HFF-Myc (cell line): ENCODE results near the gene CDKAL1.

ENCODE experiments used
- DNase-seq: peaks from one replicate; pipeline ENCODE4 v3.0.0-alpha.2; 2011; ENCODE audit warnings: low read depth; ENCODE audit errors: extremely low read depth
- H3K4me3 ChIP-seq: replicated peaks from 2 replicates; pipeline ENCODE4 v1.5.1; 2011; ENCODE audit warnings: low read depth, mild to moderate bottlenecking, control low read depth, low read length
- CTCF ChIP-seq: IDR thresholded peaks from 2 replicates; pipeline ENCODE4 v1.5.1; 2012; ENCODE audit warnings: mild to moderate bottlenecking, low read depth, low read length, control low read depth; ENCODE audit errors: missing control alignments

CDKAL1 gene

GRCh38 chr6:21132446-21132845 is 598.2 kb downstream of the CDKAL1 start:
- no peak for DNase-seq
- TF ChIP-seq CTCF, result no peak
- no peak overlapping the region for H3K4me3 ChIP-seq

- no peak for TF ChIP-seq CTCF
- DNase-seq, result no peak
- H3K4me3 ChIP-seq, result no peak overlapping the region
These were observed 598.9 kb downstream of the CDKAL1 start for GRCh38 chr6:21132856-21133838.

GRCh38 chr6:21133901-21134300 is 599.6 kb downstream of the CDKAL1 start:
- no peak for TF ChIP-seq CTCF
- DNase-seq, result no peak
- no peak overlapping the region for H3K4me3 ChIP-seq

- DNase-seq, result no peak
- H3K4me3 ChIP-seq, result no peak overlapping the region
- no peak for TF ChIP-seq CTCF
These were observed 600.1 kb downstream of the CDKAL1 start for GRCh38 chr6:21134356-21134755.

- TF ChIP-seq CTCF, result no peak
- no peak overlapping the region for H3K4me3 ChIP-seq
- DNase-seq, result no peak
These were observed 601.3 kb downstream of the CDKAL1 start for GRCh38 chr6:21135484-21136013.

- no peak for TF ChIP-seq CTCF
- no peak for DNase-seq
- H3K4me3 ChIP-seq, result no peak overlapping the region
These were observed 603.6 kb downstream of the CDKAL1 start for GRCh38 chr6:21137700-21138335.
